GM12878 (cell line): ENCODE measurements around the gene CPA4. TPM values are rescaled to one million over a fixed set of nuclear protein-coding genes. Genes with fewer than 3 reads are reported as not detected.

Source experiments
- BCL11A ChIP-seq: IDR thresholded peaks from 2 replicates; pipeline ENCODE4 v1.6.1; 2011; ENCODE audit warnings: low read depth, low read length
- CBFB ChIP-seq: IDR thresholded peaks from 2 replicates; pipeline ENCODE4 v1.6.1; 2016; ENCODE audit warnings: antibody characterized with exemption, low read depth
- CREB1 ChIP-seq: IDR thresholded peaks from 2 replicates; pipeline ENCODE4 v1.6.1; 2012; ENCODE audit warnings: low read depth, mild to moderate bottlenecking, inconsistent platforms
- GATAD2B ChIP-seq: fragments of 450-650 bp; conservative IDR thresholded peaks from 2 replicates; pipeline ENCODE4 v1.6.1; 2017; ENCODE audit warnings: low read depth, mild to moderate bottlenecking, moderate library complexity
- JUNB ChIP-seq: IDR thresholded peaks from 2 replicates; pipeline ENCODE4 v1.6.1; 2016; ENCODE audit warnings: antibody characterized with exemption, mild to moderate bottlenecking
- JUND ChIP-seq: IDR thresholded peaks from 2 replicates; pipeline ENCODE4 v1.6.1; 2012; ENCODE audit warnings: low read depth, mild to moderate bottlenecking, low read length, improper control_type of control experiment, moderate library complexity
- MTA2 ChIP-seq: fragments of 450-650 bp; IDR thresholded peaks from 2 replicates; pipeline ENCODE4 v1.6.1; 2016; ENCODE audit warnings: low read depth, mild to moderate bottlenecking, moderate library complexity
- RBBP5 ChIP-seq: fragments of 200-600 bp; sonication (generic); conservative IDR thresholded peaks from 2 replicates; pipeline ENCODE4 v1.6.1; 2016
- STAT1 ChIP-seq: fragments of 450-650 bp; conservative IDR thresholded peaks from 2 replicates; pipeline ENCODE4 v1.6.1; 2014; ENCODE audit warnings: antibody characterized with exemption, mild to moderate bottlenecking
- ZNF274 ChIP-seq: IDR thresholded peaks from one replicate; pipeline ENCODE4 v1.8.0; 2011; ENCODE audit not compliant: insufficient read length, insufficient read depth
- polyA plus RNA-seq, 11 experiments: library from polyadenylated mRNA; depleted of rRNA in 4 of 11; unstranded in 6 of 11; stranded (reverse) in 5 of 11; fragments of >200 nt; fragmentation: Nextera tagmentation in 4 of 11; fragmentation: Illumina TruSeq in 1 of 11; extraction: Ambion mirVana in 4 of 11; extraction: Trizol in 1 of 11; gene quantifications; 1 replicate in 1 of 11; 2 replicates in 10 of 11; pipeline versions ENCODE4 v1.2.1 to v1.2.3, GENCODE V29; 2011 to 2016; ENCODE audit warnings: inconsistent platforms in 2 of 11, missing spikeins in 2 of 11, low read depth in 1 of 11
- total RNA-seq, 4 experiments: library from RNA; depleted of rRNA in 3 of 4; stranded (reverse); fragments of >200 nt in 3 of 4; fragmentation: Illumina TruSeq in 1 of 4; extraction: Trizol in 1 of 4; gene quantifications; 2 replicates each; pipeline versions ENCODE4 v1.2.1 to v1.2.3, GENCODE V29; 2013 to 2021
- TF ChIP-seq, protein P1 (sequence below): IDR thresholded peaks from 2 replicates; pipeline ENCODE4 v1.6.1; 2012; ENCODE audit warnings: mild to moderate bottlenecking, low read depth, low read length
- TF ChIP-seq, protein P2 (sequence below): IDR thresholded peaks from 2 replicates; pipeline ENCODE4 v1.6.1; 2012; ENCODE audit warnings: improper control_type of control experiment, low read depth, low read length; ENCODE audit not compliant: insufficient replicate concordance
- TF ChIP-seq, protein P3 (sequence below): fragments of 450-650 bp; IDR thresholded peaks from 2 replicates; pipeline ENCODE4 v1.6.1; 2016; ENCODE audit warnings: mild to moderate bottlenecking
- TF ChIP-seq, protein P4 (sequence below): fragments of 450-650 bp; formaldehyde crosslinking; IDR thresholded peaks from 2 replicates; pipeline ENCODE4 v1.5.0; 2022; ENCODE audit warnings: mild to moderate bottlenecking, missing genetic modification characterization
- TF ChIP-seq, protein P5 (sequence below): fragments of 150-350 bp; IDR thresholded peaks from 2 replicates; pipeline ENCODE4 v1.6.1; 2014; ENCODE audit warnings: mild to moderate bottlenecking, low read depth, low read length

The CPA4 gene
- total and polyA plus RNA-seq, 10 of the 15 experiments (the other 5 are each of a cell fraction or from before 2014, with no cell fraction given), result 0.05 to 0.35 (median 0.18) TPM; not detected in 1

DNA sequence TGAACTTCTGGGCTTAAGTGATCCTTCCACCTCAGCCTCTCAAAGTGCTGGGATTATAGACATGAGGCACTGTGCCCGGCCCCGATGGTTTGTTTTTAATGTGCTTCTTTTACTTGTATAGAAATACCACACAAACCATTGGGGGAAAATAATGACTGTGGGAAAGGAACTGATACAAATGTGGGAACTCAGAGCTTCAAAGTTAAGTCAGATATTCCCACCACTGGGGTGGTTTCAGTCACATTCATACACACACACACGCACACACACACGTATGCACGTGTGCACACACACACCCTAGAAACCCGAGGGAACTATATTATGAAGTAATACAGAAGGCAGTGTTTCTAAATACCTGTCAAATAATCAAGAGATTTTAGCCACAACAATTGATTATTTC lies 17.0 kb downstream of the CPA4 start (continued):
- TF ChIP-seq, protein P1, sequence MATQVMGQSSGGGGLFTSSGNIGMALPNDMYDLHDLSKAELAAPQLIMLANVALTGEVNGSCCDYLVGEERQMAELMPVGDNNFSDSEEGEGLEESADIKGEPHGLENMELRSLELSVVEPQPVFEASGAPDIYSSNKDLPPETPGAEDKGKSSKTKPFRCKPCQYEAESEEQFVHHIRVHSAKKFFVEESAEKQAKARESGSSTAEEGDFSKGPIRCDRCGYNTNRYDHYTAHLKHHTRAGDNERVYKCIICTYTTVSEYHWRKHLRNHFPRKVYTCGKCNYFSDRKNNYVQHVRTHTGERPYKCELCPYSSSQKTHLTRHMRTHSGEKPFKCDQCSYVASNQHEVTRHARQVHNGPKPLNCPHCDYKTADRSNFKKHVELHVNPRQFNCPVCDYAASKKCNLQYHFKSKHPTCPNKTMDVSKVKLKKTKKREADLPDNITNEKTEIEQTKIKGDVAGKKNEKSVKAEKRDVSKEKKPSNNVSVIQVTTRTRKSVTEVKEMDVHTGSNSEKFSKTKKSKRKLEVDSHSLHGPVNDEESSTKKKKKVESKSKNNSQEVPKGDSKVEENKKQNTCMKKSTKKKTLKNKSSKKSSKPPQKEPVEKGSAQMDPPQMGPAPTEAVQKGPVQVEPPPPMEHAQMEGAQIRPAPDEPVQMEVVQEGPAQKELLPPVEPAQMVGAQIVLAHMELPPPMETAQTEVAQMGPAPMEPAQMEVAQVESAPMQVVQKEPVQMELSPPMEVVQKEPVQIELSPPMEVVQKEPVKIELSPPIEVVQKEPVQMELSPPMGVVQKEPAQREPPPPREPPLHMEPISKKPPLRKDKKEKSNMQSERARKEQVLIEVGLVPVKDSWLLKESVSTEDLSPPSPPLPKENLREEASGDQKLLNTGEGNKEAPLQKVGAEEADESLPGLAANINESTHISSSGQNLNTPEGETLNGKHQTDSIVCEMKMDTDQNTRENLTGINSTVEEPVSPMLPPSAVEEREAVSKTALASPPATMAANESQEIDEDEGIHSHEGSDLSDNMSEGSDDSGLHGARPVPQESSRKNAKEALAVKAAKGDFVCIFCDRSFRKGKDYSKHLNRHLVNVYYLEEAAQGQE, result no peak
- TF ChIP-seq, protein P2, sequence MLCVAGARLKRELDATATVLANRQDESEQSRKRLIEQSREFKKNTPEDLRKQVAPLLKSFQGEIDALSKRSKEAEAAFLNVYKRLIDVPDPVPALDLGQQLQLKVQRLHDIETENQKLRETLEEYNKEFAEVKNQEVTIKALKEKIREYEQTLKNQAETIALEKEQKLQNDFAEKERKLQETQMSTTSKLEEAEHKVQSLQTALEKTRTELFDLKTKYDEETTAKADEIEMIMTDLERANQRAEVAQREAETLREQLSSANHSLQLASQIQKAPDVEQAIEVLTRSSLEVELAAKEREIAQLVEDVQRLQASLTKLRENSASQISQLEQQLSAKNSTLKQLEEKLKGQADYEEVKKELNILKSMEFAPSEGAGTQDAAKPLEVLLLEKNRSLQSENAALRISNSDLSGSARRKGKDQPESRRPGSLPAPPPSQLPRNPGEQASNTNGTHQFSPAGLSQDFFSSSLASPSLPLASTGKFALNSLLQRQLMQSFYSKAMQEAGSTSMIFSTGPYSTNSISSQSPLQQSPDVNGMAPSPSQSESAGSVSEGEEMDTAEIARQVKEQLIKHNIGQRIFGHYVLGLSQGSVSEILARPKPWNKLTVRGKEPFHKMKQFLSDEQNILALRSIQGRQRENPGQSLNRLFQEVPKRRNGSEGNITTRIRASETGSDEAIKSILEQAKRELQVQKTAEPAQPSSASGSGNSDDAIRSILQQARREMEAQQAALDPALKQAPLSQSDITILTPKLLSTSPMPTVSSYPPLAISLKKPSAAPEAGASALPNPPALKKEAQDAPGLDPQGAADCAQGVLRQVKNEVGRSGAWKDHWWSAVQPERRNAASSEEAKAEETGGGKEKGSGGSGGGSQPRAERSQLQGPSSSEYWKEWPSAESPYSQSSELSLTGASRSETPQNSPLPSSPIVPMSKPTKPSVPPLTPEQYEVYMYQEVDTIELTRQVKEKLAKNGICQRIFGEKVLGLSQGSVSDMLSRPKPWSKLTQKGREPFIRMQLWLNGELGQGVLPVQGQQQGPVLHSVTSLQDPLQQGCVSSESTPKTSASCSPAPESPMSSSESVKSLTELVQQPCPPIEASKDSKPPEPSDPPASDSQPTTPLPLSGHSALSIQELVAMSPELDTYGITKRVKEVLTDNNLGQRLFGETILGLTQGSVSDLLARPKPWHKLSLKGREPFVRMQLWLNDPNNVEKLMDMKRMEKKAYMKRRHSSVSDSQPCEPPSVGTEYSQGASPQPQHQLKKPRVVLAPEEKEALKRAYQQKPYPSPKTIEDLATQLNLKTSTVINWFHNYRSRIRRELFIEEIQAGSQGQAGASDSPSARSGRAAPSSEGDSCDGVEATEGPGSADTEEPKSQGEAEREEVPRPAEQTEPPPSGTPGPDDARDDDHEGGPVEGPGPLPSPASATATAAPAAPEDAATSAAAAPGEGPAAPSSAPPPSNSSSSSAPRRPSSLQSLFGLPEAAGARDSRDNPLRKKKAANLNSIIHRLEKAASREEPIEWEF, result peak; percentile 80
- no peak for TF ChIP-seq RBBP5
- TF ChIP-seq CREB1, result peak; percentile 58; the same call in 1 of the 2 replicates
- TF ChIP-seq GATAD2B, result peak; percentile 58; the same call in 1 of the 2 replicates
- 0 out of 2 replicates have a peak, but pooled peaks have one; percentile 40 for TF ChIP-seq BCL11A
- TF ChIP-seq, protein P3, sequence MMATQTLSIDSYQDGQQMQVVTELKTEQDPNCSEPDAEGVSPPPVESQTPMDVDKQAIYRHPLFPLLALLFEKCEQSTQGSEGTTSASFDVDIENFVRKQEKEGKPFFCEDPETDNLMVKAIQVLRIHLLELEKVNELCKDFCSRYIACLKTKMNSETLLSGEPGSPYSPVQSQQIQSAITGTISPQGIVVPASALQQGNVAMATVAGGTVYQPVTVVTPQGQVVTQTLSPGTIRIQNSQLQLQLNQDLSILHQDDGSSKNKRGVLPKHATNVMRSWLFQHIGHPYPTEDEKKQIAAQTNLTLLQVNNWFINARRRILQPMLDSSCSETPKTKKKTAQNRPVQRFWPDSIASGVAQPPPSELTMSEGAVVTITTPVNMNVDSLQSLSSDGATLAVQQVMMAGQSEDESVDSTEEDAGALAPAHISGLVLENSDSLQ, result no peak
- TF ChIP-seq ZNF274, result no peak
- TF ChIP-seq JUNB, result 0 out of 2 replicates have a peak, but pooled peaks have one; percentile 30
- TF ChIP-seq, protein P4, sequence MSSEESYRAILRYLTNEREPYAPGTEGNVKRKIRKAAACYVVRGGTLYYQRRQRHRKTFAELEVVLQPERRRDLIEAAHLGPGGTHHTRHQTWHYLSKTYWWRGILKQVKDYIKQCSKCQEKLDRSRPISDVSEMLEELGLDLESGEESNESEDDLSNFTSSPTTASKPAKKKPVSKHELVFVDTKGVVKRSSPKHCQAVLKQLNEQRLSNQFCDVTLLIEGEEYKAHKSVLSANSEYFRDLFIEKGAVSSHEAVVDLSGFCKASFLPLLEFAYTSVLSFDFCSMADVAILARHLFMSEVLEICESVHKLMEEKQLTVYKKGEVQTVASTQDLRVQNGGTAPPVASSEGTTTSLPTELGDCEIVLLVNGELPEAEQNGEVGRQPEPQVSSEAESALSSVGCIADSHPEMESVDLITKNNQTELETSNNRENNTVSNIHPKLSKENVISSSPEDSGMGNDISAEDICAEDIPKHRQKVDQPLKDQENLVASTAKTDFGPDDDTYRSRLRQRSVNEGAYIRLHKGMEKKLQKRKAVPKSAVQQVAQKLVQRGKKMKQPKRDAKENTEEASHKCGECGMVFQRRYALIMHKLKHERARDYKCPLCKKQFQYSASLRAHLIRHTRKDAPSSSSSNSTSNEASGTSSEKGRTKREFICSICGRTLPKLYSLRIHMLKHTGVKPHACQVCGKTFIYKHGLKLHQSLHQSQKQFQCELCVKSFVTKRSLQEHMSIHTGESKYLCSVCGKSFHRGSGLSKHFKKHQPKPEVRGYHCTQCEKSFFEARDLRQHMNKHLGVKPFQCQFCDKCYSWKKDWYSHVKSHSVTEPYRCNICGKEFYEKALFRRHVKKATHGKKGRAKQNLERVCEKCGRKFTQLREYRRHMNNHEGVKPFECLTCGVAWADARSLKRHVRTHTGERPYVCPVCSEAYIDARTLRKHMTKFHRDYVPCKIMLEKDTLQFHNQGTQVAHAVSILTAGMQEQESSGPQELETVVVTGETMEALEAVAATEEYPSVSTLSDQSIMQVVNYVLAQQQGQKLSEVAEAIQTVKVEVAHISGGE (CRISPR knock-in tag), result no peak
- TF ChIP-seq CBFB, result 0 out of 2 replicates have a peak, but pooled peaks have one; percentile 36
- TF ChIP-seq MTA2, result peak; percentile 80
- TF ChIP-seq JUND, result no peak
- no peak for TF ChIP-seq STAT1
- TF ChIP-seq, protein P5, sequence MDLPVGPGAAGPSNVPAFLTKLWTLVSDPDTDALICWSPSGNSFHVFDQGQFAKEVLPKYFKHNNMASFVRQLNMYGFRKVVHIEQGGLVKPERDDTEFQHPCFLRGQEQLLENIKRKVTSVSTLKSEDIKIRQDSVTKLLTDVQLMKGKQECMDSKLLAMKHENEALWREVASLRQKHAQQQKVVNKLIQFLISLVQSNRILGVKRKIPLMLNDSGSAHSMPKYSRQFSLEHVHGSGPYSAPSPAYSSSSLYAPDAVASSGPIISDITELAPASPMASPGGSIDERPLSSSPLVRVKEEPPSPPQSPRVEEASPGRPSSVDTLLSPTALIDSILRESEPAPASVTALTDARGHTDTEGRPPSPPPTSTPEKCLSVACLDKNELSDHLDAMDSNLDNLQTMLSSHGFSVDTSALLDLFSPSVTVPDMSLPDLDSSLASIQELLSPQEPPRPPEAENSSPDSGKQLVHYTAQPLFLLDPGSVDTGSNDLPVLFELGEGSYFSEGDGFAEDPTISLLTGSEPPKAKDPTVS, result no peak
